Mucosa of stomach (tissue), 1 donor: ENCODE results near the gene PSMD2.
A peak's percentile ranks its signal among the peaks of the same experiment; 100 is the strongest.

Experiments used
- H3K27me3 ChIP-seq: one replicate; pipeline ENCODE4 v1.7.0; 2013; ENCODE audit warnings: mild to moderate bottlenecking, low read length; ENCODE audit not compliant: control insufficient read depth, insufficient read depth
- H3K36me3 ChIP-seq: one replicate; pipeline ENCODE4 v1.7.0; 2013; ENCODE audit warnings: low read length; ENCODE audit not compliant: control insufficient read depth, insufficient read depth
- H3K4me1 ChIP-seq: one replicate; pipeline ENCODE4 v1.7.0; 2013; ENCODE audit warnings: mild to moderate bottlenecking, low read length; ENCODE audit not compliant: control insufficient read depth, insufficient read depth
- H3K4me3 ChIP-seq: one replicate; pipeline ENCODE4 v1.7.0; 2013; ENCODE audit warnings: low read length
- H3K9ac ChIP-seq: one replicate; pipeline ENCODE4 v1.7.0; 2013; ENCODE audit warnings: mild to moderate bottlenecking, low read length, moderate library complexity
- H3K9me3 ChIP-seq: one replicate; pipeline ENCODE4 v1.7.0; 2013; ENCODE audit warnings: mild to moderate bottlenecking, low read length, moderate library complexity; ENCODE audit not compliant: control insufficient read depth
- donor health status: Pancreatic carcinoma.

The PSMD2 gene

GRCh38 chr3:184291044-184291737, 7.8 kb upstream of the PSMD2 start:
- Histone ChIP-seq H3K36me3 (no peaks in the 10 kb centered on the region), H3K9ac (no peak overlapping the region), H3K27me3 (peaks cover 6% of the 10 kb centered on the region), H3K9me3 (no peaks in the 10 kb centered on the region), H3K4me1 (no peaks in the 10 kb centered on the region), H3K4me3 (no peak overlapping the region)

GRCh38 chr3:184291738-184292445, 7.1 kb upstream of the PSMD2 start:
- Histone ChIP-seq H3K27me3 (peaks cover 6% of the 10 kb centered on the region), H3K9ac (no peak overlapping the region), H3K36me3 (no peaks in the 10 kb centered on the region), H3K4me3 (no peak overlapping the region), H3K9me3 (no peaks in the 10 kb centered on the region), H3K4me1 (no peaks in the 10 kb centered on the region)

GRCh38 chr3:184295771-184296170, 3.3 kb upstream of the PSMD2 start:
- no peaks in the 10 kb centered on the region for H3K36me3 ChIP-seq
- H3K4me3 ChIP-seq, result no peak overlapping the region
- peaks cover 6% of the 10 kb centered on the region for H3K27me3 ChIP-seq
- H3K9me3 ChIP-seq, result no peaks in the 10 kb centered on the region
- no peak overlapping the region for H3K9ac ChIP-seq
- peaks cover 7% of the 10 kb centered on the region for H3K4me1 ChIP-seq

GRCh38 chr3:184296616-184297015, 2.4 kb upstream of the PSMD2 start:
- Histone ChIP-seq H3K9me3 (no peaks in the 10 kb centered on the region), H3K9ac (no peak overlapping the region), H3K27me3 (peaks cover 6% of the 10 kb centered on the region), H3K4me1 (peaks cover 7% of the 10 kb centered on the region), H3K4me3 (no peak overlapping the region), H3K36me3 (peaks cover under 1% of the 10 kb centered on the region)

- peak overlapping the region; percentile 14 for H3K4me3 ChIP-seq
- H3K4me1 ChIP-seq, result peaks cover 7% of the 10 kb centered on the region
- no peaks in the 10 kb centered on the region for H3K27me3 ChIP-seq
- no peaks in the 10 kb centered on the region for H3K9me3 ChIP-seq
- peaks cover 15% of the 10 kb centered on the region for H3K36me3 ChIP-seq
- H3K9ac ChIP-seq, result peak overlapping the region; percentile 79
Observed at GRCh38 chr3:184299488-184300377, 692 bp downstream of the PSMD2 start.

- H3K36me3 ChIP-seq, result peaks cover 18% of the 10 kb centered on the region
- no peak overlapping the region for H3K4me3 ChIP-seq
- H3K9ac ChIP-seq, result no peak overlapping the region
- no peaks in the 10 kb centered on the region for H3K27me3 ChIP-seq
- peaks cover 7% of the 10 kb centered on the region for H3K4me1 ChIP-seq
- no peaks in the 10 kb centered on the region for H3K9me3 ChIP-seq
Observed at GRCh38 chr3:184300378-184300720, 1.3 kb downstream of the PSMD2 start.

- Histone ChIP-seq H3K9me3 (no peaks in the 10 kb centered on the region), H3K27me3 (no peaks in the 10 kb centered on the region), H3K4me3 (no peak overlapping the region), H3K36me3 (peaks cover 34% of the 10 kb centered on the region), H3K9ac (no peak overlapping the region), H3K4me1 (no peaks in the 10 kb centered on the region)
Observed at GRCh38 chr3:184305577-184305976, 6.5 kb downstream of the PSMD2 start.

- Histone ChIP-seq H3K4me3 (no peak overlapping the region), H3K4me1 (no peaks in the 10 kb centered on the region), H3K9ac (no peak overlapping the region), H3K27me3 (no peaks in the 10 kb centered on the region), H3K36me3 (peaks cover 34% of the 10 kb centered on the region), H3K9me3 (no peaks in the 10 kb centered on the region)
Observed at GRCh38 chr3:184306341-184306972, 7.4 kb downstream of the PSMD2 start.

GRCh38 chr3:184307915-184308314, 8.9 kb downstream of the PSMD2 start:
- H3K4me1 ChIP-seq, result no peaks in the 10 kb centered on the region
- H3K36me3 ChIP-seq, result peaks cover 21% of the 10 kb centered on the region
- H3K27me3 ChIP-seq, result no peaks in the 10 kb centered on the region
- no peak overlapping the region for H3K4me3 ChIP-seq
- no peaks in the 10 kb centered on the region for H3K9me3 ChIP-seq
- no peak overlapping the region for H3K9ac ChIP-seq

GRCh38 chr3:184308744-184309143, 9.7 kb downstream of the PSMD2 start:
- H3K4me1 ChIP-seq, result no peaks in the 10 kb centered on the region
- H3K9ac ChIP-seq, result no peak overlapping the region
- peaks cover 19% of the 10 kb centered on the region for H3K36me3 ChIP-seq
- H3K9me3 ChIP-seq, result no peaks in the 10 kb centered on the region
- H3K4me3 ChIP-seq, result no peak overlapping the region
- H3K27me3 ChIP-seq, result no peaks in the 10 kb centered on the region

- Histone ChIP-seq H3K9ac (no peak overlapping the region), H3K4me3 (no peak overlapping the region), H3K36me3 (peaks cover 15% of the 10 kb centered on the region), H3K27me3 (no peaks in the 10 kb centered on the region), H3K4me1 (no peaks in the 10 kb centered on the region), H3K9me3 (no peaks in the 10 kb centered on the region)
Observed at GRCh38 chr3:184311633-184312032, 12.6 kb downstream of the PSMD2 start.

GRCh38 chr3:184314363-184314699, 15.3 kb downstream of the PSMD2 start, which contains the start of gene EIF4G1:
TSS of gene EIF4G1 (plus strand) at chr3:184314606. CDS start at chr3:184315797, 1,191 bp downstream.
- Histone ChIP-seq H3K4me1 (peaks cover 16% of the 10 kb centered on the region), H3K9ac (peak within 1 kb of the TSS; percentile 98), H3K9me3 (no peaks in the 10 kb centered on the region), H3K27me3 (no peaks in the 10 kb centered on the region), H3K36me3 (no peaks in the 10 kb centered on the region), H3K4me3 (peak within 1 kb of the TSS; percentile 88)
